Measurements from ENCODE around the gene UTS2R. TPM values are rescaled to one million over a fixed set of nuclear protein-coding genes. Genes with fewer than 3 reads are reported as not detected.

The UTS2R gene
- total RNA-seq, 1 donor from 2014 or later = 0.22 TPM

- no peaks in the 10 kb centered on the region for H3K36me3 Mint-ChIP-seq (ENCODE audit: insufficient read depth)
- H3K9me3 Mint-ChIP-seq (ENCODE audit: low read depth) = no peaks in the 10 kb centered on the region
- H3K4me1 Mint-ChIP-seq (ENCODE audit: low read depth) = no peaks in the 10 kb centered on the region
- H3K27me3 Mint-ChIP-seq = peaks cover 20% of the 10 kb centered on the region
- no peak for DNase-seq (ENCODE audit: low spot score, unreplicated experiment)
- H3K27ac Mint-ChIP-seq = no peak overlapping the region
- no peak overlapping the region for H3K4me3 Mint-ChIP-seq (ENCODE audit: low read depth)
- no peak for TF ChIP-seq CTCF (IDR thresholded peaks at IDR 0.05; ENCODE audit: unreplicated experiment)
Measured at GRCh38 chr17:82384730-82385481, 13.3 kb downstream of the UTS2R start.

DNA sequence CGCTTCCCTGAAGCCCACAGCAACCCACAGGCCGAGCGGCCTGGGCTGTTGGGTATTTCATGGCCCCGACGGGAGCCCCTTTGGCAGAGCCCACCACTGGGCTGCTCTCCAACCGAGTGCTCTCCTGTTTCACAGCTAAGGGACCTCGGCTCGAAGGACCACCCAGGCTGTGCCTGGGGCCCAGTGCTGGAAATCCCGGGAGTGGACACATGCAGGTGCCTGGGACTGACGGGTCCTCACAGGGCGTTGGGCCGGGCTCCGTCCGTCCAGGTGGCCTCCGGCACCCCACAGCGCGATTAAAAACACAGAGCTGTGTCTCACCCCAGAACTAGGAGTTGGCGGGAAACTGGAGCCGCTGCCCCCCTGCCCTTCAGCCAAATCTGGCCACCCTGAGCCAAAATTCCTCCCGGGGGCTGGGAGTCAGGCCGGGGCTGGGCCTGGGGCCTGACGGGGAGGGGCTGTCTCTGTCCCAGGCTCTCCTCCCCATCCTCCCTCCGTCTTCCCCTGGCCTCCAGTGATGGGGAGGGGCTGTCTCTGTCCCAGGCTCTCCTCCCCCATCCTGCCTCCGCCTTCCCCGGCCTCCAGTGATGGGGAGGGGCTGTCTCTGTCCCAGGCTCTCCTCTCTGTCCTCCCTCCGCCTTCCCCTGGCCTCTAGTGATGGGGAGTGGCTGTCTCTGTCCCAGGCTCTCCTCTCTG is 14.1 kb downstream of the UTS2R start:
- no peak for TF ChIP-seq CTCF (IDR thresholded peaks at IDR 0.05; ENCODE audit: unreplicated experiment)
- no peak overlapping the region for H3K27ac Mint-ChIP-seq
- H3K9me3 Mint-ChIP-seq (ENCODE audit: low read depth) = no peaks in the 10 kb centered on the region
- peaks cover 14% of the 10 kb centered on the region for H3K27me3 Mint-ChIP-seq
- H3K4me1 Mint-ChIP-seq (ENCODE audit: low read depth) = no peaks in the 10 kb centered on the region
- DNase-seq (ENCODE audit: low spot score, unreplicated experiment) = no peak
- H3K36me3 Mint-ChIP-seq (ENCODE audit: insufficient read depth) = no peaks in the 10 kb centered on the region
- no peak overlapping the region for H3K4me3 Mint-ChIP-seq (ENCODE audit: low read depth)

GRCh38 chr17:82386255-82386831 is 14.8 kb downstream of the UTS2R start:
- H3K4me3 Mint-ChIP-seq (ENCODE audit: low read depth) = no peak overlapping the region
- H3K27me3 Mint-ChIP-seq = peaks cover 8% of the 10 kb centered on the region
- DNase-seq (ENCODE audit: low spot score, unreplicated experiment) = no peak
- no peak for TF ChIP-seq CTCF (IDR thresholded peaks at IDR 0.05; ENCODE audit: unreplicated experiment)
- H3K27ac Mint-ChIP-seq = no peak overlapping the region
- no peaks in the 10 kb centered on the region for H3K36me3 Mint-ChIP-seq (ENCODE audit: insufficient read depth)
- H3K9me3 Mint-ChIP-seq (ENCODE audit: low read depth) = no peaks in the 10 kb centered on the region
- H3K4me1 Mint-ChIP-seq (ENCODE audit: low read depth) = no peaks in the 10 kb centered on the region

- H3K4me1 Mint-ChIP-seq (ENCODE audit: low read depth) = no peaks in the 10 kb centered on the region
- H3K27me3 Mint-ChIP-seq = peaks cover 4% of the 10 kb centered on the region
- TF ChIP-seq CTCF (IDR thresholded peaks at IDR 0.05; ENCODE audit: unreplicated experiment) = no peak
- no peaks in the 10 kb centered on the region for H3K9me3 Mint-ChIP-seq (ENCODE audit: low read depth)
- no peaks in the 10 kb centered on the region for H3K36me3 Mint-ChIP-seq (ENCODE audit: insufficient read depth)
- H3K27ac Mint-ChIP-seq = no peak overlapping the region
- DNase-seq (ENCODE audit: low spot score, unreplicated experiment) = no peak
- H3K4me3 Mint-ChIP-seq (ENCODE audit: low read depth) = no peak overlapping the region
Measured at GRCh38 chr17:82386881-82387704, 15.5 kb downstream of the UTS2R start.

DNA sequence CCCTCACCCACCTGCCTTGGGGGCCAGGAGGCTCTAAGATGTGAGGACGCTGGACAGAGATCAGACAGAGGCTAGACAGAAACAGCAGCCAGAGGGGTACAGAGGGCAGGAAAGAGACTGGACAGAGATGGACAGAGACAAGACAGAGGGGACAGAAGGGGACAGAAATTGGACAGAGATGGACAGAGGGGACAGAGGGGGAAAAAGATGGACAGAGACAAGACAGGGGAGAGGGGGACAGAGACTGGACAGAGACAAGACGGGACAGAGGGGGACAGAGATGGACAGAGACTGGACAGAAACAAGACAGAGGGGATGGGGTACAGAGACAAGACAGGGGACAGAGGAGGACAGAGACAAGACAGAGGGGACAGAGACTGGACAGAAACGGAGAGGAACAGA is 16.1 kb downstream of the UTS2R start:
- H3K4me1 Mint-ChIP-seq (ENCODE audit: low read depth) = no peaks in the 10 kb centered on the region
- no peaks in the 10 kb centered on the region for H3K9me3 Mint-ChIP-seq (ENCODE audit: low read depth)
- peaks cover 4% of the 10 kb centered on the region for H3K27me3 Mint-ChIP-seq
- H3K27ac Mint-ChIP-seq = no peak overlapping the region
- DNase-seq (ENCODE audit: low spot score, unreplicated experiment) = no peak
- no peak for TF ChIP-seq CTCF (IDR thresholded peaks at IDR 0.05; ENCODE audit: unreplicated experiment)
- no peaks in the 10 kb centered on the region for H3K36me3 Mint-ChIP-seq (ENCODE audit: insufficient read depth)
- no peak overlapping the region for H3K4me3 Mint-ChIP-seq (ENCODE audit: low read depth)

Data from progenitor cell of endocrine pancreas (in vitro differentiated cells).